Calu3 (cell line): ENCODE measurements around the gene VTI1B. TPM values are rescaled to one million over a fixed set of nuclear protein-coding genes. Genes with fewer than 3 reads are reported as not detected.
A peak's percentile ranks its signal among the peaks of the same experiment; 100 is the strongest.

Experiments used
- BruUV-seq: library from RNA; stranded (reverse); fragments of 400-500 nt; replicated peaks from 2 replicates; lab custom pipeline; 2021; lab: Mats Ljungman, UMichigan
- CTCF ChIA-PET: fragments of 300-600 bp; sonication (Branson Sonifier 250); formaldehyde crosslinking; loops from one replicate; lab custom pipeline; 2022; ENCODE audit warnings: antibody characterized with exemption; lab: Charles Lee
- DNase-seq: peaks from one replicate; pipeline ENCODE4 v3.0.0; 2022
- H3K27ac Mint-ChIP-seq: one replicate; pipeline ENCODE4 v1.8.0; 2022; ENCODE audit warnings: mixed read lengths; ENCODE audit not compliant: unreplicated experiment
- H3K27me3 Mint-ChIP-seq: one replicate; pipeline ENCODE4 v1.8.0; 2022; ENCODE audit warnings: mixed read lengths; ENCODE audit not compliant: unreplicated experiment
- H3K36me3 Mint-ChIP-seq: one replicate; pipeline ENCODE4 v1.8.0; 2022; ENCODE audit warnings: mild to moderate bottlenecking, moderate library complexity, mixed read lengths; ENCODE audit not compliant: insufficient read depth, unreplicated experiment
- H3K4me1 Mint-ChIP-seq: one replicate; pipeline ENCODE4 v1.8.0; 2022; ENCODE audit warnings: mild to moderate bottlenecking, low read depth, mixed read lengths; ENCODE audit not compliant: unreplicated experiment
- H3K4me3 Mint-ChIP-seq: one replicate; pipeline ENCODE4 v1.8.0; 2022; ENCODE audit warnings: mild to moderate bottlenecking, low read depth, moderate library complexity, mixed read lengths; ENCODE audit not compliant: unreplicated experiment
- H3K9me3 Mint-ChIP-seq: one replicate; pipeline ENCODE4 v1.8.0; 2022; ENCODE audit warnings: low read depth, mixed read lengths; ENCODE audit not compliant: unreplicated experiment
- intact Hi-C: fragments of 100-400 bp; cut with micrococcal nuclease; formaldehyde crosslinking; loops from one replicate; pipeline ENCODE4 v1.10.0; 2022; ENCODE audit not compliant: unreplicated experiment
- total RNA-seq: library from RNA; stranded (reverse); gene quantifications from 2 replicates; pipeline ENCODE4 v1.2.3, GENCODE V29; 2022
- TF ChIP-seq, protein P1 (sequence below): fragments of 200-600 bp; IDR thresholded peaks from one replicate; pipeline ENCODE4 v1.8.0; 2022; ENCODE audit warnings: antibody characterized with exemption; ENCODE audit not compliant: unreplicated experiment

Gene VTI1B
- total RNA-seq, 1 experiment from 2014 or later: 75.5 TPM

- TF ChIP-seq, protein P1, sequence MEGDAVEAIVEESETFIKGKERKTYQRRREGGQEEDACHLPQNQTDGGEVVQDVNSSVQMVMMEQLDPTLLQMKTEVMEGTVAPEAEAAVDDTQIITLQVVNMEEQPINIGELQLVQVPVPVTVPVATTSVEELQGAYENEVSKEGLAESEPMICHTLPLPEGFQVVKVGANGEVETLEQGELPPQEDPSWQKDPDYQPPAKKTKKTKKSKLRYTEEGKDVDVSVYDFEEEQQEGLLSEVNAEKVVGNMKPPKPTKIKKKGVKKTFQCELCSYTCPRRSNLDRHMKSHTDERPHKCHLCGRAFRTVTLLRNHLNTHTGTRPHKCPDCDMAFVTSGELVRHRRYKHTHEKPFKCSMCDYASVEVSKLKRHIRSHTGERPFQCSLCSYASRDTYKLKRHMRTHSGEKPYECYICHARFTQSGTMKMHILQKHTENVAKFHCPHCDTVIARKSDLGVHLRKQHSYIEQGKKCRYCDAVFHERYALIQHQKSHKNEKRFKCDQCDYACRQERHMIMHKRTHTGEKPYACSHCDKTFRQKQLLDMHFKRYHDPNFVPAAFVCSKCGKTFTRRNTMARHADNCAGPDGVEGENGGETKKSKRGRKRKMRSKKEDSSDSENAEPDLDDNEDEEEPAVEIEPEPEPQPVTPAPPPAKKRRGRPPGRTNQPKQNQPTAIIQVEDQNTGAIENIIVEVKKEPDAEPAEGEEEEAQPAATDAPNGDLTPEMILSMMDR: no peak
- CTCF ChIA-PET: interaction anchor here (0.6 to 1.0 kb wide), 3 partner anchors 36 to 50 kb away, joined by 3 read pairs; no protein-coding TSS in a partner anchor
- Mint-ChIP-seq H3K4me3 (no peak overlapping the region), H3K27me3 (no peaks in the 10 kb centered on the region), H3K9me3 (no peaks in the 10 kb centered on the region), H3K4me1 (peaks cover 9% of the 10 kb centered on the region), H3K27ac (no peak overlapping the region), H3K36me3 (peaks cover 2% of the 10 kb centered on the region)
- BruUV-seq: no TSS peak
- no peak for DNase-seq
- intact Hi-C loops: loop anchor here (5.0 kb wide), 1 partner anchor 34 kb away; the partner anchor contains the start of gene RDH12
Measured at GRCh38 chr14:67668559-67668958, 5.9 kb downstream of the VTI1B start.

GRCh38 chr14:67666750-67667449, 7.5 kb downstream of the VTI1B start:
- Mint-ChIP-seq H3K4me3 (no peak overlapping the region), H3K9me3 (no peaks in the 10 kb centered on the region), H3K27ac (no peak overlapping the region), H3K4me1 (no peaks in the 10 kb centered on the region), H3K27me3 (no peaks in the 10 kb centered on the region), H3K36me3 (no peaks in the 10 kb centered on the region)
- CTCF ChIA-PET: interaction anchor here (0.6 to 1.1 kb wide), 10 partner anchors 12 to 239 kb away, joined by 3 to 23 read pairs (median 6); partner anchors contain the start of genes ARG2 and PIGH
- TF ChIP-seq, protein P1: peak; percentile 50
- no TSS peak for BruUV-seq
- peak; percentile 21 for DNase-seq
- intact Hi-C loops: loop anchor here (1.0 to 5.0 kb wide), 3 partner anchors 35 to 83 kb away; partner anchors contain the start of genes ARG2 and RDH12

GRCh38 chr14:67665868-67666267, 8.6 kb downstream of the VTI1B start:
- DNase-seq: no peak
- CTCF ChIA-PET: interaction anchor here (0.5 to 0.7 kb wide), 3 partner anchors 1394 to 1673 kb away, joined by 3 to 6 read pairs (median 4); no protein-coding TSS in a partner anchor
- no peak overlapping the region for H3K27ac Mint-ChIP-seq

GRCh38 chr14:67663633-67664032, 10.8 kb downstream of the VTI1B start:
- intact Hi-C loops: no loop called here
- TF ChIP-seq, protein P1: no peak
- H3K36me3 Mint-ChIP-seq: no peaks in the 10 kb centered on the region
- H3K27me3 Mint-ChIP-seq: no peaks in the 10 kb centered on the region
- DNase-seq: no peak
- no TSS peak for BruUV-seq
- CTCF ChIA-PET: no interaction called here
- H3K27ac Mint-ChIP-seq: no peak overlapping the region
- no peaks in the 10 kb centered on the region for H3K4me1 Mint-ChIP-seq
- no peaks in the 10 kb centered on the region for H3K9me3 Mint-ChIP-seq
- no peak overlapping the region for H3K4me3 Mint-ChIP-seq

More at GRCh38 chr14:67665868-67666267, 8.6 kb downstream of the VTI1B start:
- H3K27me3 Mint-ChIP-seq: no peaks in the 10 kb centered on the region
- no TSS peak for BruUV-seq
- H3K4me1 Mint-ChIP-seq: no peaks in the 10 kb centered on the region
- H3K4me3 Mint-ChIP-seq: no peak overlapping the region
- H3K36me3 Mint-ChIP-seq: no peaks in the 10 kb centered on the region
- no peaks in the 10 kb centered on the region for H3K9me3 Mint-ChIP-seq
- intact Hi-C loops: loop anchor here (5.0 kb wide), 1 partner anchor 36 kb away; the partner anchor contains the start of gene RDH12
- TF ChIP-seq, protein P1: no peak
